Lower leg skin (tissue), 4 donors: ENCODE data around the gene HVCN1. TPM values are rescaled to one million over a fixed set of nuclear protein-coding genes. Genes with fewer than 3 reads are reported as not detected.
"Not testable (repeated sequence)": the region's sequence is repeated elsewhere in the genome, so short reads cannot be mapped to it uniquely, and the experiment has no call there.

Experiments
- DNase-seq, 2 donors: peaks; one replicate each; pipeline ENCODE4 v3.0.0-alpha.2; 2019; ENCODE audit warnings: low spot score in 2 of 2
- H3K4me3 ChIP-seq: fragments of 200-600 bp; sonication (generic); 2 replicates; pipeline ENCODE4 v1.5.1; 2017; ENCODE audit warnings: mild to moderate bottlenecking, low read depth; ENCODE audit not compliant: poor library complexity, severe bottlenecking
- POLR2A ChIP-seq, 2 donors: fragments of 450-650 bp; IDR thresholded peaks; one replicate each; pipeline ENCODE4 v1.6.1; 2016 to 2017; ENCODE audit warnings: antibody characterized with exemption in 2 of 2, mild to moderate bottlenecking in 1 of 2, moderate library complexity in 1 of 2
- WGBS, 2 donors: methylation state at CpG; one replicate each; pipeline ENCODE4 v1.1.5; 2018; 5-methylcytosine and 5-hydroxymethylcytosine counted together
- intact Hi-C: fragments of 100-400 bp; cut with DNase I; formaldehyde crosslinking; loops from one replicate; pipeline ENCODE4 v1.15.0; 2023; ENCODE audit warnings: low total_unique reads
- total RNA-seq, 4 donors: library from RNA; depleted of rRNA; stranded (reverse); fragments of >200 nt; gene quantifications; one replicate each; pipeline ENCODE4 v1.1.0, GENCODE V29; 2016
- TF ChIP-seq, protein P1 (sequence below), 3 donors: fragments of 450-650 bp; IDR thresholded peaks; one replicate each; pipeline ENCODE4 v1.5.1; 2016; ENCODE audit warnings: antibody characterized with exemption in 3 of 3, mild to moderate bottlenecking in 3 of 3, moderate library complexity in 2 of 3

HVCN1 gene, protein sequence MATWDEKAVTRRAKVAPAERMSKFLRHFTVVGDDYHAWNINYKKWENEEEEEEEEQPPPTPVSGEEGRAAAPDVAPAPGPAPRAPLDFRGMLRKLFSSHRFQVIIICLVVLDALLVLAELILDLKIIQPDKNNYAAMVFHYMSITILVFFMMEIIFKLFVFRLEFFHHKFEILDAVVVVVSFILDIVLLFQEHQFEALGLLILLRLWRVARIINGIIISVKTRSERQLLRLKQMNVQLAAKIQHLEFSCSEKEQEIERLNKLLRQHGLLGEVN
- total RNA-seq, result 1 to 10 TPM; 2.2 to 3.5 (median 3.3) TPM

GRCh38 chr12:110688446-110689280 lies at the start of gene HVCN1:
TSS of gene HVCN1 (minus strand) at chr12:110689115. CDS start at chr12:110683245, 5,870 bp downstream.
- TF ChIP-seq POLR2A (IDR thresholded peaks at IDR 0.05), result no peak
- TF ChIP-seq, protein P1, sequence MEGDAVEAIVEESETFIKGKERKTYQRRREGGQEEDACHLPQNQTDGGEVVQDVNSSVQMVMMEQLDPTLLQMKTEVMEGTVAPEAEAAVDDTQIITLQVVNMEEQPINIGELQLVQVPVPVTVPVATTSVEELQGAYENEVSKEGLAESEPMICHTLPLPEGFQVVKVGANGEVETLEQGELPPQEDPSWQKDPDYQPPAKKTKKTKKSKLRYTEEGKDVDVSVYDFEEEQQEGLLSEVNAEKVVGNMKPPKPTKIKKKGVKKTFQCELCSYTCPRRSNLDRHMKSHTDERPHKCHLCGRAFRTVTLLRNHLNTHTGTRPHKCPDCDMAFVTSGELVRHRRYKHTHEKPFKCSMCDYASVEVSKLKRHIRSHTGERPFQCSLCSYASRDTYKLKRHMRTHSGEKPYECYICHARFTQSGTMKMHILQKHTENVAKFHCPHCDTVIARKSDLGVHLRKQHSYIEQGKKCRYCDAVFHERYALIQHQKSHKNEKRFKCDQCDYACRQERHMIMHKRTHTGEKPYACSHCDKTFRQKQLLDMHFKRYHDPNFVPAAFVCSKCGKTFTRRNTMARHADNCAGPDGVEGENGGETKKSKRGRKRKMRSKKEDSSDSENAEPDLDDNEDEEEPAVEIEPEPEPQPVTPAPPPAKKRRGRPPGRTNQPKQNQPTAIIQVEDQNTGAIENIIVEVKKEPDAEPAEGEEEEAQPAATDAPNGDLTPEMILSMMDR (IDR thresholded peaks at IDR 0.05), result no peak
- WGBS, 2 donors, result 10 to 11% methylated on average over 17 to 33 of the region's 64 CpGs
- intact Hi-C loops, result no loop called here
- DNase-seq, result peak in 1 of 2 donors; percentile 91
- H3K4me3 ChIP-seq, result peak within 1 kb of the TSS; percentile 56

DNA sequence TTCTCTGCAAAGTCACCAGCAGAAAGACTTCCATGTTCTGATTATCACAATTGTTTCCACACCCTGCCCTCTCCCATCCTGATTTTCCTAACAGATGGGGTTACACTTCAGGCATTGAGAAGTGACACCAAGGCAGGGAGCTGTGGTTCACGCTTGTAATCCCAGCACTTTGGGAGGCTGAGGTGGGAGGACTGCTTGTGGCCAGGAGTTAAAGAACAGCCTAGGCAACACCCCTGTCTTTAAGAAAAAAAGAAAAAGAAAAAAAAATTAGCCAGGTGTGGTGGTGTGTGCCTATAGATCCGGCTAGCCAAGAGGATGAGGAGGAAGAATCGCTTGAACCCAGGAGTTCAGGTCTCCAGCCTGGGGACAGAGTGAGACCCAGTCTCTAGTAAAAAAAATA lies 48.6 kb upstream of the HVCN1 start:
- intact Hi-C loops, result no loop called here
- H3K4me3 ChIP-seq, result no peak overlapping the region
- WGBS, 2 donors, result 68 to 73% methylated on average over 3 of the region's 3 CpGs
- DNase-seq, result peak in 1 of 2 donors; percentile 84
- TF ChIP-seq POLR2A (IDR thresholded peaks at IDR 0.05), result no peak
- TF ChIP-seq, protein P1 (IDR thresholded peaks at IDR 0.05), result no peak

- DNase-seq, H3K4me3 ChIP-seq, intact Hi-C loops: not testable (repeated sequence)
- 44 to 60% methylated on average over 5 of the region's 5 CpGs for WGBS, 2 donors
Measured at GRCh38 chr12:110737016-110737415, 48.1 kb upstream of the HVCN1 start.

DNA sequence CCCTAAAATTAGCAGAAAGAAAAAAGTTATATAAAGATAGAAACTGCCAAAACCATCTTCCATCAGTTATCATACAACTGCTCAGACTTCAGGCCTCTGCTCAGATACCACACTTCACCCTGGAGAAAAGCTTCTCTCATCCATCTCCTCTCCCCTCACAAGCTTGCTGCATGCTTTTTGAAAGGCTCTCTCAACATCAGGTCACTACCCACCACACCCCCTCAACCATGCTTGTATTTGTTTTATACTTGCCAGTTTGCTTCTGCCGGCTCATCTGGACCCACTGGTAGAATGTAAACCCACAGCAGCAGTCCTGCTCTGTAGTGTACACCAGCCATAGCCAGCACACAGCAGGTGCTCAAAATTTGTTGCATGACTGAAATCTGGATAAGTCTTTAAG lies 45.0 kb upstream of the HVCN1 start:
- no peak overlapping the region for H3K4me3 ChIP-seq
- TF ChIP-seq, protein P1 (IDR thresholded peaks at IDR 0.05), result no peak
- TF ChIP-seq POLR2A (IDR thresholded peaks at IDR 0.05), result no peak
- intact Hi-C loops, result no loop called here
- DNase-seq, result peak in 1 of 2 donors; percentile 58
- WGBS, 2 donors, result 61 to 67% methylated on average over 1 of the region's 1 CpG

GRCh38 chr12:110733089-110733715 lies 44.3 kb upstream of the HVCN1 start:
- intact Hi-C loops, result no loop called here
- H3K4me3 ChIP-seq, result no peak overlapping the region
- DNase-seq, result no peak
- TF ChIP-seq POLR2A (IDR thresholded peaks at IDR 0.05), result no peak
- TF ChIP-seq, protein P1 (IDR thresholded peaks at IDR 0.05), result no peak
- WGBS, 2 donors, result 44 to 51% methylated on average over 5 of the region's 5 CpGs

- no peak for DNase-seq
- 70 to 74% methylated on average over 3 of the region's 3 CpGs for WGBS, 2 donors
- intact Hi-C loops, result no loop called here
- TF ChIP-seq POLR2A (IDR thresholded peaks at IDR 0.05), result no peak
- TF ChIP-seq, protein P1 (IDR thresholded peaks at IDR 0.05), result no peak
- no peak overlapping the region for H3K4me3 ChIP-seq
Measured at GRCh38 chr12:110732572-110732971, 43.7 kb upstream of the HVCN1 start.
